ENCODE measurements around the gene DNAJC18.
"Not testable (repeated sequence)": the region's sequence is repeated elsewhere in the genome, so short reads cannot be mapped to it uniquely, and the experiment has no call there.

The DNAJC18 gene

DNA sequence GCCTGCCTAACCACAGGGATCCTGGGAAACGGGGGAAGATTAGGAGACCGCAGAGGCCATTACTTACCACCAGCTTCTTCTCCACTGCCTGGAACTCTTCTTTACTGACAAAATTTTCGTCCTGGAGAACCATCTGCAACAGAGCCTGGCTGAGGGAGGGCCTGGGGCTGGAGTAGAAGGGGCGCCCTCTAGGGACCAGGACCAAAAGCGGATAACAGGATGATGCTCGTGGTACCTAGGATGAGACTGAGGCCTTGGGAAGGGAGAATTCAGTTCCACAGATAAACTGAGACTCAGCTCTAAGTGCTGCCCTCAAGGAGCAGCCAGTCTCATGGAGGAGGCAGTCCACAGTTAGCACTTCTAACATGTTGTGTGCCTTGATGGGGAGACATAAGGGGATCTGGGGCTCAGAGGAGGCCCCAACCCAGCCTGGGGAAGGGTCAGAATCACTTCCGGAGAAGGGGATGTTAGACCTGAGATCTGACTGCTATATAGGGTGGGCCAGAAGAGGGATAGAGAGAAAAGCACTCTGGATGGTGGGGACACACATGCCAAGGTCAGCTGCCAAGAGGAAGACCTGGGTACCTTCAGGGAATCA, 36.7 kb downstream of the DNAJC18 start:
- no peak for DNase-seq

DNA sequence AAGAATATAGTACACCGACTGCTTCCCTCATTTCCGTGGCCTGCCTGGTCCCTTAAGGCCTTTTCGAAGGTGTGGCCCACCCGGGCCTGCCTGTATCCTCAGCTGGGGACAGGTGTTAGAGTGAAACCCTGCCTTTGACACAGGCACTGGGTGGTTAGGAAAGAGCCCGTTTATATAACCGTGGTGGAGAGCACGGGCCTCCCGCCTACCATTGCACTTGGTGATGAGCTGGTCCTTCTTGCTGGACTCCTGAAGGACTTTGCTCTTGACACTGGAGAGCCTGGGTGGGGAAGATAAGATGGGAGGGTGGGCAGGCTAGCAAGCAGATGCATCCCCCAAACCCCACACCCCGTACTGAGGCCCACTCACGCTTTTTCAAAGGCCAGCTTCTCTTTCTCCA, 37.8 kb downstream of the DNAJC18 start:
- DNase-seq, result no peak

DNA sequence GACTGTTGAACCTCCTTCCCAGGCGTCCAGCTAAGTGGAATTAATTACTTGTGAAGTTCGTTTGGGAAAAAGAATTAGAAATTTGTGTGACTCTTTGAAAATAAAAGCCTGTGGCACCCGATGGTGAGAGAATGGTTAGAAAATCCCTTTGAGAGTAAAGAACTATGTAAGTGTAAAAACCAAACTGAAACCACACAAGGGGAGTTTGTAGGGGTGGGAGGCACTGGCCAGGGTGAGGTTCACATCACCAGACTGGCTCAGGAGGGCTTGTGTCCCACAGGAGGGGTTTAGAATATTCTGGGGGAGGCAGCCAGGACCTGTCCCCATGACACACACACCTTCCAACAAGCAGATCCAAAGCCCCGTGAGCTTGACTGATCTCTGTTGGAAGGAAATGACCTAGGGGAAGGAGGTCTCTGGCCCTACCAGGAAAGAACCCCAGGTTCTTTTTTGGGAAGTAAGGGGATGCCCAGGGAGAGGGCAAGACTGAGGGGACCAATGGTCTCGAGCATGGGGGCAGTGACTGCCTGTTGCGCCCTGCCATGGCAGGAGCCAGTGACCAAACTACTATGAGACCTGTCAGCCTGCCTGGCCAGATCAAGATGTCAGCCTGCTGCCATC, 39.7 kb downstream of the DNAJC18 start:
- no peak for DNase-seq

DNA sequence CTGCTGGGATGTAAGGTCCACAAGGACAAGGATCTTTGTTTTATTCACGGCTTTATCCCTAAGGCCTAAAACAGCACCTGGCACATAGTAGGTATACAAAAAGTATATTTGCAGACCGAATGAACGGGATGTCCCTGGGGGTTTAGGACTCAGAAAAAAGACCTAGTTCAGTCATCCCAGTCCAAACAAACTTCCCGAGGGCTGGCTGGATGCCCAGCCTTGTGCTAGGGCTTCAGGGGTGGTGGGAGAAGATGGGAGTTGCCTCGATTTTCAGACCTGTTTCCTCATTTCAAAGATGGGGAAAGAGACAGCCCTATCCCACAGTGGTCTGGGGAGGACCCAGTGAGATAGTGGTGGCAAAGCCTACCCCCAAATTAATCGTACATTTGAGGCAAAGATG, 41.4 kb downstream of the DNAJC18 start:
- no peak for DNase-seq

DNA sequence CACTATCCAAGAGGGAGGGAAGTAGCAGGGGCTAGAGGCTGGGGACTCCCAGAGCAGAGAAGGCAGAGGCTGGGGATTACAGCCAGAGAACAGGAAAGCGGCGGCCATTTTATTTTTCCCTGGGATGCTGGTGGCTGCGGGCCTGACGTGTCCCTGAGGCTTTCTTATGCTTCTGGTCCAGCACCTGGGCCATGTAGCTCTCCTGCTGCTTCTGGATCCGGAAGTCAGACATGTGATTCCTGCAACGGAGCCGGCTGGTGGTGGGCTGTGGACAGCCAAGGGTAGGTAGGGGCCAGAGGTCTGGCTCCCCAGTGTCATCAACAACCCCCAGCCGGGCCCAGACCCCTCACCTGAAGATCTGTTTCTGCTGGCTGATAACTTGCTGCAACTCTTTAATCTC, 42.6 kb downstream of the DNAJC18 start:
- no peak for DNase-seq

DNA sequence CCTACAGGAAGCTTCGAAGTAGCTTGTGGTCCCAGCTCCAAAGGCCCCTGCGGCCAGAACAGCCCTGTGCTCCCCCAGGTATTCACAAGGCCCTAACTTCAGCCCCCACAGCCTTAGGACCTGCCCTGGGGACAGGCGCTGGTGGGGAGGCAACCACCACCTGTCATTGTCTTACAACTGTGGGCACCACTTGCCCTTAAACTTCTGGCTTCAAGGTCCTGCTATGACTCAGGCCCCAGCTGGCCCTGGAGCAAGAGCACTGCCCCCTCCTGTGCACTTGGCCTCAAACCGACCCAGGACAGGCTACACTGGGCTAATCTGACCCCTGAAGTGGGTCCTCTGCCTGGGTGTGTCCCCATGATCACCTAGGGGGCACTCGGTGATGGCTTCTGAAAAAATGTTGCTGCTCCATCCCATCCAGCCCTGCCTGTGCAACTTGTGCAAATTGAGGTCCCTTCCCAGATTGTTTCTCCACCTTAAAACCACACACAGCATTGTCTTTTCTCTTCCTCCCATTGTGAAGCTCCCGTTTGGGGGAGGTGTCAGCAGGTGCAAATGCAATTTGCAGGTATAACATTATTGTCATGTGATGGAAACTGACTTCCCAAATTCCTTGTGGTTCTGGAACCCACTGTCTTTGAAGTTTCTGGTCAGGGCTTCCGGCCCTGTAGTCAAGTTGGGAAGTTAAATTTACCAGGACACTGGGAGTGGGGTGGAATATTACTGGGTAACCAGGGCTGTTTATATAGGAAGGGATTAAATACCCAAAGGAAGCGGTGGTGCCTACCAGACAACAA, 43.3 kb downstream of the DNAJC18 start:
- no peak for DNase-seq

DNA sequence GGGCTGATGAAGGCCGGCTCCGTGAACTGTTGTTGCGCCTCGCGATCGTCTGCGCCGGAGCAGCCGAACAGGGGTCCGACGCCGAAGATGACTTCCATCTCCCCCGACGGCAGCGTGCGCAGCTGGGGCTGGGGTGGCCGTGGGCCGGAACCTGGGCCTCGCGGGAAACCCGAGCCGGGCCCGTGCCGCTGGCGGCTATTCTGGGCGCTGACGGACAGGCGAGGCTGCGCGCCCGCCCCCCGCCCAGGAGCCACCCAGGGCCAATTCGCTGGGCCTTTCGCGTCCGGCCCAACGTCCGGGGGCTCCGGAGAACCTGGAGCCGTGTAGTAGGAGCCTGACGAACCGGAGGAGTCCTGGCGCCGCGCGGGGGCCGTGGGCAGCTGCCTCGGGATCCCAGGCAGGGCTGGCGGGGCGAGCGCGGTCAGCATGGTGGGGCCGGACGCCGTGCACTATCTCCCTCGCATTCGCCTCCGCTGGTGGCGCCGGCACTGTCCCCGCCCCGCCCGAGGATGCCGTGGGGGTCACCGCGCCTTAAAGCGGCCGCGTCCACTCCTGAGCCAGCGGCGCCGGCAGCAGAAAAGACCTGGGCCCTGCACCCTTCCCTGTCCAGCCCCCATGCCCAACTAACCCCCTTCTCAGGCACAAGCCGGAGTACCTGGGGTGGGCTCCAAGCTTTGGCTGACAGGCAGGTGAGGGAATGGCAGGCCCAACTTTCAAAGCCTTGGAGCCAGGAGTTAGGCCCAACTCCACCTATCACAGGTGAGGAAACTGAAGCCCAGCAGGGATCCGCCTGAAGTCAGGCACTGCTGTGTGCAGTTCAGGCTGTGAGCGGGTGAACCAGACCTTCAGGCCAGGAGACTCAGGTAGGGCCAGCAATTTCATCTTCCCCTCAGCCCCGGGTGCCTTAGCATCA, 44.4 kb downstream of the DNAJC18 start, which contains the start of gene PROB1:
Gene PROB1, minus strand, starts transcription at position 451 of the 913 bp plus-strand sequence. Its CDS starts 23 bp downstream, at position 428.
- DNase-seq, result no peak

DNA sequence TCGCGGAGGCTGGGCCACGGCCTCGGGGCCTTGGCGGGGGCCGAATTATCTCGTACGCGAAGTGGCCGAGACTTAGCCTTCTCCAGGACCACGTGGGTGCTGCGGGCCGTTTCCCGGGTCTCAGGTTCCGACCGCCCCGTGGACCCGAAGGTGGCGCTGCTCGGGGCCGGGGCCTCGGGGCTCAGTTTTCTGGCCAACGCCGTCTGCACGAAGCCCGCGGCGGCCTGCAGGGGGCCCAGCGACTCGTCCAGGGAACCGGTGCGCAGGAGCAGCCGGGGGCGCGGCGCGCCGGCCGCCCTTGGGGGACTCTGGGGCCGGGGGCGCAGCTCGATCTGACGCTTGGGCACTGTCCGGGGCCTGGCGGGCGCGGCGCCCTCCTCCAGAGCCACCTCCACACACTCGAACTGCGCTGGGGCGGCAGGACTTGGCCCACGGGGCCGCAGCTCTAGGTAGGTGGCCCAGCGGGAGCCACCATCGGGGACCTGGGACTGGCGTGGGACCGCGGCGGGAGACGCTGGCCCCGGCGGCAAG, 45.1 kb downstream of the DNAJC18 start:
- DNase-seq, result no peak

DNA sequence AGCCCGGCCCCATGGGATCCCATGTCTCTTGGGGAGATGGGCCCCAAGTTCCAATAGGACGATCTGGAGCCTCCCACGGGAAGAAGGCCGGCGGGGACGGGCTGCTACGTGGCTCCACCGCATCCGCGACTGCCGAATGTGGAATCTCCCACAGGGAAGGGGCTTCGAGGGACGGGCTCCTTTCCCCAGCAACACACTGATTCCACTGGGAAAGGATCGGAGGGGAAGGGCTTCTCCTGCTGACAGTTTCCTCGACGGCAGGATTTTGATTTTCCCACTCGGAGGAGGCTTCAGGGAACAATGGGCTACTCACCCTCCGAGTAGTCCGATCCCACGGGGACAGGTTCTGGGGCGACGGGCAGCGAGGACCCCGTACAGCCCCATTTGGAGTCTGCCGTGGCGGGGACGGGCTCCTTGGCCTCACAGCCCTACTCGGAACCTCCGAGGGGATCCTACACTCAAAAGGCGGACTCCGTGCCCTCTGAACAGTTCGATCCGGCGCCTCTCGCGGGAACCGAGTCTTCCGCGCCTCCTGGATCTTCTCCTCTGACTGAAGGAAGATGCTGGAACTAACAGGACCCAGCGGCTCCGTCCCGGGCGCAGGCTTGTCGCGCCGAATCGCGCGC, 45.7 kb downstream of the DNAJC18 start:
- no peak for DNase-seq

DNA sequence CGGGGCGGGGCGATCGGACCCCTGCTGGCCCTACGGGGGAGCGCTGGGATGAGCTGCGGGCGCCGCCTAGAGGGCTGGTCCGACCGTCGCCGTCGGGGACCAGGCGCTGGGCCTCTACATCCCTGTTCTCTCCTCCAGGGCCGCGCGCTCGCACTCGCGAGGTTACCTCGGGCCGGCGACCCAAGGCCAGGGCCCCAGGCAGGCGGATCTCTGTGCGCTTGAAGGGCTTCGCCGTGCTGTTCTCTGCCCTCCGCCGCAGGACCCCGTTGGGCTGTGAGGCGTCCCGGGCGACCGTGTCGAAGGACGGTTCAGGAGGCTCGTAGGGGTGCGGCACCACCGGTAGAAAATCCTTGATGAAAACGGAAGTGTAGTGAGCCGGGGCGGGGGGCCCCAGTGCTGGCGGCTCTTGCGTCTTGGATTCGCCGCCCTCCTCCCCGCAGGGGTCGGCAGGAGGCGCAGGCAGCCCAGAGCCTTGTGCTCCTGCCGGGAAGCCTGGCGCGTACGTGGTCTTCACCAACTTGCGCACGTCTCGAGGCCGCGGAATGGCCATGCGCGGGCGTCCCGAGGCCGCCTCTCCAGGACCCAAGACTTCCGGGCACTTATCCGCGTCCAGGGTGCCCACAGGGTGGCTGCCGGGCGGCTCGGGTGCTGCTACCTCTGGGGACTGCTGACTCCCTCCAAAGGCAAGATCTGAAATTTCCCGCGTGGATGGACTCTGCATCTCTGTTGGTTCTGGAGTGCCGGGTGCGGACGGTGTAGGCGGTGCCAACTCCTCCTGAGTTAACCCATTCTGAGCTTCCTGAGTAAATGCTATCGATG, 46.4 kb downstream of the DNAJC18 start:
- DNase-seq, result peak; percentile 97

DNA sequence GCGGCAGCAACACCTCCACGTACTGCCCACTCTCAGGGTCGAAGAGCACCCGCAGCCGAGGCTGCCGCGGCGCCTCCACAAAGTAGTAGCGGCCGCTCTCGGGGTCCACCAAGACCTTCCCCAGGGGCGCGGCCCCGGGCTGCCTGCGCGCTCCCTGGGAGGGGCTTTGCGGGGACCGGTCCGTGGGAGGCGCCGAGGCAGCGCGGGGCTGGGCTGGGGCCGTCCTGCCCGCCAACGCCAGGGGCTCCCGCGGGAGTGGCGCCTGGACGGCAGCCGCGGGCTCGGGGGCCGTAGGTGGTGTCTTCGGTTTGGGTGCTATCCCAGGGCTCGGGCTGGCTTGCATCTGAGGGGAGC, 47.0 kb downstream of the DNAJC18 start:
- no peak for DNase-seq

DNA sequence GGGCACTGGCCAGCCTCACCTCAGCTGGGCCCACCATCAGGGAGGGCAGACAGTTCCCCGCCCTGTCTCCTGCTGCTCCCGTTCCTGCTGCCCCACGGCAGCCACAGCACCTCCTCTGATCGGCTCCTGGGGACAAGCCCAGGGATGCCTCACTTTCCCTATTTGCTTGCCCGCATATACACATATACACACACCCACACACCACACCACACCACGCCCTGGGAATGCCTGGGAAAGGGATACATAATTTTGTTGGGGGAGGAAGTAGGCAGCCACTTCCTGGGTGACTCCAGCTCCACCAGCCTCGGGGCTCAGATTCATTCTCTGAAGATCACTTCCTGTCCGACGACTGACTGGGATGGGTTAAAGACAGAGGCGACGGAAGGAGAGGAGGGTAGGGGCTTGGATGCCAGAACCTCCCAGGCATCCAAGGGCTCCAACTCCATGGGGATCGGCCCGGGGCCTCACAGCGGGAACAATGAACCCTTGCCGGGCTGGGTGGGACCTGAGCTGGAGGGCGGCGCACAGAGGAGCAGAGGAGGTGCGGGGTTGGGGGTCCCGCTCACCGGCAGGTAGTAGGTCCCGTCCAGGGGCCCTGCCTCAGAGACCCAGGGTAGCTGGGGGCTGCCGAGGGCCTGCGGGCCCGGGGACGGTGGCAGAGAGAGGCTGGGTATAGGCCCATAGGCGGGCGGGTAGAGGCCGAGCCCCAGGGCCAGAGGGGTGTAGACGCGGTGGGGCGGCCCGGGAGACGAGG, 47.6 kb downstream of the DNAJC18 start:
- peak; percentile 89 for DNase-seq

DNA sequence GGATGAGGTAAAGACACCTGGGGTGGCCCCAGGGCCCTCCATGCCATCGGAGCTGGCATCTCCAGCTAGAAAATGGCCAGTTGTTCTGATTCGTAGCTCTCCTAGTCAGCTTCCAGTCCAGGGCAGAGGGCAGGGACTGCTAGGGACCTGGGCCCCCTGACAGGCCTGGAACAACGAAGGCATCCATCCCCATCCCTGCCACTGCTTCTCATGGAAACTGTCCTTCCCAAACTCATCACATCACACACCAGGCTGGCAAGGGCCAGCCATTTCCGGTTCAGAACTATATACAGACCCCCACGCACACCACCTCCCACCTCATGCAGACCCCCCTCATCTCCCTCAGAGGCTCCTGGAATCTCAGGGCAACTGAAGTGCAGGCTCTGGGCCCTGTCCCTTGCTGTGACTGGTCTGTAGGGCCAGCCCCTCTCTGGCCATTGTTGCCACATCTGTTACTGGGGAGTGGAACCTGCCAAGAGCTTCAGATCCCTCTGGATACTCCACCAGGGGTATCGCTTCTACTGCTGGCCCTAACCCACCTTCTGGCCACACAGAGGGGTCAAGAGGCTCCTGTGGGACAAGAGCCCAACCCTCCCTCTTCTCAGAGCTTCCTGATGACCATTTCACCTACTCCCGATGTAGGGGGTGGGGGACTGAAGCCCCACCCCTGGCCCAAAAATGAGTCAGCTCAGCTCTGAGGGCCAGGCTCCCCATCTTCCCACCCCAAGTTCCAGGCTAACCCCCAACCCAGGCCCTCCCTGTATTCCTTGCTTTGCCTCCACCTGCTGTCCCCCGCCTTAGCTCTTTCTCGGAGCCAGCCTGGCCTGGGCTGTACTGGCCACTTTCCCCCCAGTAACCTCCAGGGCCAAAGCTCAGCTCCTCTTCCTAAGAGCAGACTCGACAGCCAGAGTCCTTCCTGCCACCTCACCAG, 48.4 kb downstream of the DNAJC18 start:
- DNase-seq, result no peak

DNA sequence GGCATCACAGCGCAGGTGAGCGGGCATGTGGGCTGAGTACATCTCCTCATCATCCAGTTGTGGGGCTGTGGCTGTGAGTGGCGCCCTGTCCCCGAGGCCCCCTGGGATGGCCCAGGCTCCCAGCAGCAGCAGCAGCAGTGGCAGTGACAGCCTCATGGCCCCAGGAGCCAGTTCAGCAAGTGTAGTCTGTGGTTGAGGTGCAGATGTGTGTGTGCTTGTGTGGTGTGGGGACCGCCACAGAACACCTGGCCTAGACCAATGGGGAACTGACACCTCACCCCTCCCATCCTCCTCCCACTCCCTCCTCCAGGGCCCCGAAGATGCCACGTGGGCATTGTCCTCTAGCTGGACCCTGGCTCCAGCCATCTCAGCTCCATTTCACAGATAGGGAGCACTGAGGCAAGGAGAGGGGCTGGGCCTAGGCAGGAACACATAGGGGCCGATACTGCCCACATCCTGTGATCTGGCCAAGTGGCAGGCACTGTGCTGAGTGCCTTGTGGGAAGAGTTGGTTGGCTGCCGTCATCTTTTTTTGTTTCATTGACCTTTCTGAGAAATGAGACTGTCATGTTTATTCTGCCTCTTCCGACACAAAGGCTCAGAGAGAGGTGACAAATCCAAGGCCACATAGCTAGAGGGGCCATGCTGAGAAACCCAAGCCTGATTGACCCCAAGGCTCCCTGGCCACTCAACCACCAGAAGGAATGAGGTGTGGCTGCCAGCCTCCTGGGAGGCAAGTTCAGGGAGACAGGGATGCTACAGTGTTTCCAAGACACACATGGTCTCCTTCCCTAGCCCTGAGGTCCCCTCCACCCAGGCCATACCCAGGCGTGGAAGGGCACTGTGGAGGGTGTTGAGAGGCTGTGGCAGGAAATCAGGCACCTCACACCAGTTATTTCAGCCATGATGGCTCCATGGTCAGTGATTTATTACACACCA, 49.4 kb downstream of the DNAJC18 start, which contains the start of gene MZB1:
Gene MZB1, minus strand, starts transcription at position 213 of the 938 bp plus-strand sequence. Its CDS starts 57 bp downstream, at position 156.
- no peak for DNase-seq

DNA sequence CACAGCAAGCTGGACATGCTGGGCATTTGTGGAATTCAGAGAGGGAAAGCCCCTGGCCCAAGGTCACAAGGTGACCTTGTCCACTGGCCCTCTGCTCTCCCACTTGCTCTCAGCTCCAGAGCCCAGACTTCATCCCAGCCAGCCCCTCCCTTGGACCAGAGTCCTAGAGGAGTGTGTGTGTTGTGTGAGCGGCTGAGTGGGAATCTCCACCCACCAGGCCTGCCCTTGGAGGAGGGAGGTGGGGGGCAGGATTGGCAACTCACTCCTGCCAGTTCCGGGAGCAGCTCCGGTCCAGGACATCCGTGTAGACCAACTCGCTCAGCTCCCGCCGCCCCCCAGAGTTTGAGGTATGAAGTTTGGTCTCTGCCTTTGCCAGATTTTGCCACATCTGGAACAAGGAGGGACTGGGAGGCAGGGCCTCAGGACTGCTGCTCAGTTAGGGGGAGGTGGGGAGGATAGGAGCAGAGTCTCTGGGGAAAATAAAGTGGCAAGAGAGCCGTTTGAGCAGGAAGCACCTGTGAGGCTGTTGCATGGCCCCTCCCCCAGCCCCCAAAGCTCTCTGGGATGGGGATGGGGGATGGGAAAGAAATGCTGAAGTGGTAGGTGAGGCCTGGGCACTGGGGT, 51.0 kb downstream of the DNAJC18 start:
- no peak for DNase-seq

DNA sequence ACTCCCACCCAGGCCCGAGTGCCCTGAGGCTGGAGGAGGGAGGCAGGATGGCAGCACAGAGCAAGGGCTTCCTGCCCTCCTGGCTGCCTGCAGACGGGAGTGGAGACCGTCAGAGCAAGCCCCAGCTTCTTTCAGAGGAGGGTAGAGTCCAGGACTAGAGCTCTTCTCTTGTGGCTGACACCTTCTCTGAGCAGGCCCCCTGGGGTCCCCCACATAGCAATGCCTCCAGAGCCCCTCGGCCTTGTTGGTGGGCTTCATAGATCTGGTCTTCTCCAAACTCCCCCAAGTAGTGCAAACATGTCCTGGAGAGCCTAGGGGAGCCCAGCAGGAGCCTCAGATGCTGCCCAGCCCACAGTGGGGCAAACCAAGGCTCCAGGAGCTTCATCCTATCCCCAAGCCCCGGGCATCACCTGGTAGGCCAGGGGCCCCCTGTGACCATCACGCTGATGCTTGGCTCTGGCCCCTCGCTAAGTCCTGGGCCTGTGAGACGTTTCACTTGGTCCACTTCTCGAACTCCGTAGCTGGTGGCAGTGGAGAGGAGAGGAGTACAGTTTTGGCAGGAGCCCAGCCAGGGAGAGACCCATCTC, 51.6 kb downstream of the DNAJC18 start:
- DNase-seq, result no peak

DNA sequence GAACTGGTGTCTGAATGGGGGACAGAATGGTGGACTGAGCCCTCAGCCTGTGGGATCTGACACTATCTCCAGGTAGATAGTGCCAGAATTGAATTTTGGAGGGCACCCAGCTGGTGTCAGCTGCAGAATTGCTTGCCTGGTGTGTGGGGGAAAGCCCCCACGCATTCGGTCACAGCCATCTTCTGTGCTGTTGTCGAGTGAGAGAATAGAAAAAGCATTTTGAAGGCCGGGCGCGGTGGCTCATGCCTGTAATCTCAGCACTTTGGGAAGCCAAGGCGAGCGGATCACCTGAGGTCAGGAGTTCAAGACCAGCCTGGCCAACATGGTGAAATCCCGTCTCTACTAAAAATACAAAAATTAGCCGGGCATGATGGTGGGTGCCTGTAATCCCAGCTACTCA, 52.4 kb downstream of the DNAJC18 start:
- not testable (repeated sequence) for DNase-seq

Data from 8988T (cell line).